Aorta (tissue), 5 donors: ENCODE results near the gene ZNF629. TPM values are rescaled to one million over a fixed set of nuclear protein-coding genes. Genes with fewer than 3 reads are reported as not detected.
"Not testable (repeated sequence)": the region's sequence is repeated elsewhere in the genome, so short reads cannot be mapped to it uniquely, and the experiment has no call there.

ENCODE experiments used
- ATAC-seq: fragments of 200-7000 bp; cut with Tn5 transposase; one replicate; pipeline ENCODE4 v1.9.1; 2022; ENCODE audit warnings: moderate library complexity; ENCODE audit not compliant: low FRiP score
- DNase-seq, 2 donors: peaks; one replicate each; pipeline ENCODE4 v3.0.0-alpha.2; 2020
- H3K27ac ChIP-seq, 2 donors: one replicate each; pipeline ENCODE4 v1.5.1; 2013; ENCODE audit warnings: low read length in 2 of 2, mild to moderate bottlenecking in 2 of 2, moderate library complexity in 2 of 2, control low read depth in 1 of 2, inconsistent platforms in 1 of 2, low read depth in 1 of 2
- H3K27me3 ChIP-seq, 2 donors: one replicate each; pipeline ENCODE4 v1.6.1; 2013; ENCODE audit warnings: control low read depth in 1 of 2, low read length in 1 of 2, mild to moderate bottlenecking in 1 of 2, moderate library complexity in 1 of 2; ENCODE audit not compliant: insufficient read depth in 2 of 2, control insufficient read depth in 1 of 2
- H3K36me3 ChIP-seq, 2 donors: one replicate each; pipeline ENCODE4 v1.6.1; 2013; ENCODE audit warnings: control low read depth in 1 of 2, low read length in 1 of 2, mild to moderate bottlenecking in 1 of 2; ENCODE audit not compliant: insufficient read depth in 2 of 2, control insufficient read depth in 1 of 2
- H3K4me1 ChIP-seq, 2 donors: one replicate each; pipeline ENCODE4 v1.6.1; 2013; ENCODE audit warnings: low read length in 2 of 2, control low read depth in 1 of 2, mild to moderate bottlenecking in 1 of 2, moderate library complexity in 1 of 2; ENCODE audit not compliant: insufficient read depth in 2 of 2, control insufficient read depth in 1 of 2
- H3K4me3 ChIP-seq, 2 donors: one replicate each; pipeline ENCODE4 v1.5.1; 2013; ENCODE audit warnings: low read length in 2 of 2, control low read depth in 1 of 2, mild to moderate bottlenecking in 1 of 2
- H3K9me3 ChIP-seq: one replicate; pipeline ENCODE4 v1.6.1; 2013; ENCODE audit warnings: mild to moderate bottlenecking, low read length; ENCODE audit not compliant: control insufficient read depth
- WGBS, 2 donors: extraction: QIAGEN DNeasy Blood & Tissue Kit; methylation state at CpG; one replicate each; pipeline ENCODE4 v1.1.7; 2013; 5-methylcytosine and 5-hydroxymethylcytosine counted together
- intact Hi-C, 2 donors: fragments of 100-400 bp; cut with DNase I; formaldehyde crosslinking; loops; one replicate each; pipeline versions ENCODE4 v1.14.2 to v1.15.0; 2022
- long read RNA-seq, 2 donors: library from polyadenylated mRNA; unstranded; transcript quantifications; one replicate each; pipeline ENCODE4 v2.0.0, GENCODE V29; 2020 to 2021
- polyA plus RNA-seq, 2 donors: library from polyadenylated mRNA; stranded (reverse); fragments of 200-250 nt; gene quantifications; one replicate each; pipeline ENCODE4 v1.2.3, GENCODE V29; 2013
- total RNA-seq, 2 donors: library from RNA; stranded (reverse); fragmentation: NEBNext Ultra II Directional; extraction: Animal tissue kit (Norgen Biotek cat#: 25700); gene quantifications; one replicate each; pipeline ENCODE4 v1.2.1, GENCODE V29; 2021
- donor health status: healthy with polysubstance abuse.
- donor health status: Bipolar disorder and iron deficiency.
- donor health status: DM: no; HTN: no; CAD: no.
- donor health status: DM: no; HTN: no; CAD: no.
- donor health status: DM: yes; HTN: yes; CAD: no.

Gene ZNF629
- 10 to 100 TPM; 11.8 to 13.4 TPM for total RNA-seq
- 1 to 10 TPM; 2.1 to 6.7 TPM for polyA plus RNA-seq
- long read RNA-seq, donor 1, partial matches to known transcripts: 0 of 23 reads
- long read RNA-seq, donor 1, other reads (novel, unspliced or antisense): 23 of 23 reads
- long read RNA-seq, donor 2, partial matches to known transcripts: 0 of 8 reads
- long read RNA-seq, donor 2, other reads (novel, unspliced or antisense): 8 of 8 reads

- peak within 1 kb of the TSS; percentile 59 to 78 for H3K27ac ChIP-seq
- H3K9me3 ChIP-seq: no peaks in the 10 kb centered on the region
- DNase-seq (peak; percentile 81 to 85), ATAC-seq (peak; percentile 90)
- WGBS, 2 donors: 1 to 2% methylated on average over 35 to 37 of the region's 37 CpGs
- H3K4me3 ChIP-seq: peak within 1 kb of the TSS; percentile 90 to 99
- H3K36me3 ChIP-seq: peaks cover 0 to 5% of the 10 kb centered on the region in 2 donors
- intact Hi-C loops: loop anchor here (1.0 kb wide), 2 partner anchors 17 to 18 kb away; no protein-coding TSS in a partner anchor
- no peaks in the 10 kb centered on the region for H3K27me3 ChIP-seq
- H3K4me1 ChIP-seq: no peaks in the 10 kb centered on the region
Measured at GRCh38 chr16:30786936-30787612, at the start of gene ZNF629. TSS of gene ZNF629 (minus strand) at chr16:30787205. CDS start at chr16:30784482, 2,723 bp downstream.

GRCh38 chr16:30834130-30834740, 47.2 kb upstream of the ZNF629 start:
- Histone ChIP-seq H3K4me3 (no peak overlapping the region), H3K9me3 (no peaks in the 10 kb centered on the region), H3K36me3 (no peaks in the 10 kb centered on the region), H3K27ac (no peak overlapping the region), H3K27me3 (no peaks in the 10 kb centered on the region), H3K4me1 (no peaks in the 10 kb centered on the region)
- intact Hi-C loops: no loop called here
- peak; percentile 36 for ATAC-seq
- WGBS, 2 donors: 95 to 96% methylated on average over 44 of the region's 44 CpGs
- DNase-seq: no peak

DNA sequence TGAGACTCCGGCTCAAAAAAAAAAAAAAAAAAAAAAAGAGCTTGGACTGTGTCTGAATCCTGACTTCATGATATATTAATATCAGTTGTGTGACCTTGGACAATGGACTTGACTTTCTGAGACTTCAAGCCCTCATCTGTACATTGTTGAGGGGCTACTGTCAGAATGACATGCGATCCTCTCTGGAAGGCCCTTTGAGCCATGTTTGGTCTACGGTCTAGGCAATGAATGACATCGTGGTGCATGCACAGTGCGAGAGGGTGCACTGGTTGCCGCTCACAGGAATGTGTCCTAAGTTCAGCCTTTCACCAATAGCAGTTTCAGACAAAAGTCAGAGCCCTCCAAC, 43.0 kb upstream of the ZNF629 start:
- no peak overlapping the region for H3K4me3 ChIP-seq
- no peaks in the 10 kb centered on the region for H3K27me3 ChIP-seq
- H3K36me3 ChIP-seq: no peaks in the 10 kb centered on the region
- no peak for DNase-seq
- H3K4me1 ChIP-seq: no peaks in the 10 kb centered on the region
- 78 to 80% methylated on average over 6 of the region's 6 CpGs for WGBS, 2 donors
- no peak overlapping the region for H3K27ac ChIP-seq
- intact Hi-C loops: no loop called here
- no peak for ATAC-seq
- no peaks in the 10 kb centered on the region for H3K9me3 ChIP-seq

DNA sequence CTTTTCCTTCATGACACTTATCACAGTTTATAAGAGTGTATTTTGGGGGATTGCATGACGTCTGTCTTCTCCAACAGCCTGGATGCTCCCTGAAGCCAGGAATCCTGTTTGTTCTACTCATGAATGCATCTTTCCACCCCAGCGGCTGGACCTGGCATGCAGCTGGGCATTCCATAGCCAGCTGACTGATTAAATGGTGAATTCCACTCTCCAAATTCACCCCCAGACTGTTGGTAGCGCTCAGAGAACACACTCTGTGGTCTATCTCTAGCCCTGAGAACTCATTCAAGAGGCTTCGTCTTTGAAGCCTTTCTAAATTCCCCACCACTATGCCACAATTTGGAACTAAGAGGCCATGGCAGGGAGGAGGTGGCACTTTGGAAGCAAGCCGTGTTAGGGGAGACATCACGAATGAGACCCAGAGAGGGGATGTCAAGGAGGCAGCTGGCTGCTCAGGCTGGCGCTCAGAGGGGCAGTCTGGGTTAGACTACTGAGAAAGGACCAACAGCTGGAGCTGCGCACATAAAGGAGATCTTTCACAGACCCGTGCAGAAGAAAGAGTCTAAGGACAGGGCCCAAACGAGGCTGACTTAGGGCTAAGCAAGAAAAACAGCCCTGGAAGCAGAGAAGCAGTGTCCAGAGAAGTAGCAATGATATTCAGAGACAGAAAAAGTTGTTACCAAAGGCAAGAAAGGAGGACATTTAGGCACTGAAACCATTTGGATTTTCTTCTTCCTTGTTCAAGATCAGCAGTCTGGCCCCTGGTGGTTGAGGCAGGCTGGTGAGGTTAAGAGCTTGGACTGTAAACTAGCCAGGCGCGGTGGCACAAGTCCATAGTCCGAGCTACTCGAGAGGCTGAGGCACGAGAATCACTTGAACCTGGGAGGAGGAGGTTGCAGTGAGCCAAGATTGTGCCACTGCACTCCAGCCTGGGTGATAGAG, 42.4 kb upstream of the ZNF629 start:
- no peak for ATAC-seq
- Histone ChIP-seq H3K36me3 (no peaks in the 10 kb centered on the region), H3K4me3 (no peak overlapping the region), H3K4me1 (no peaks in the 10 kb centered on the region), H3K27ac (no peak overlapping the region), H3K9me3 (no peaks in the 10 kb centered on the region), H3K27me3 (no peaks in the 10 kb centered on the region)
- intact Hi-C loops: no loop called here
- DNase-seq: peak in 1 of 2 donors; percentile 10
- 67 to 69% methylated on average over 15 of the region's 15 CpGs for WGBS, 2 donors

GRCh38 chr16:30821891-30822290, 34.9 kb upstream of the ZNF629 start:
- H3K4me1 ChIP-seq: no peaks in the 10 kb centered on the region
- no peaks in the 10 kb centered on the region for H3K36me3 ChIP-seq
- H3K27ac ChIP-seq: no peak overlapping the region
- intact Hi-C loops: no loop called here
- ATAC-seq (no peak), DNase-seq (no peak)
- H3K4me3 ChIP-seq: no peak overlapping the region
- no peaks in the 10 kb centered on the region for H3K27me3 ChIP-seq
- 88 to 89% methylated on average over 17 of the region's 17 CpGs for WGBS, 2 donors
- H3K9me3 ChIP-seq: no peaks in the 10 kb centered on the region

DNA sequence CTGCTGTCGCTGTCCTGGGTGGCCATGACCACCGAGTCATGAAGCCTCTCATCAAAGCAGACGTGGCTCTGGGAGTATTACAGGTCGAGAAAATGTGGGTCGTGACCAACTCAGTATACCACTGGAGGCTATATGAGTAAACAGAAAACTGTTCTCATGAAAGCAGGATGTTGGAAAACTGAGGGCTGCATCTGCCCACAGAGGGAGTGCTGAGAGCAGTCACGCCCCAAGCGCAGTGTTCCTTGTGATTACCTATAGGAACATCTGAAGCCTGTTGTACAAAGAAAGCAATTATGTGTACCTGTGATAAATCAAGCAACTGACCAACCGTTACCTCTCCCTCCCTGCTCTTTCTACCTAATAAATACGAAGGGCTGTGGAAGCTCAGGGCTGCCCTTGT, 34.4 kb upstream of the ZNF629 start:
- H3K36me3 ChIP-seq, DNase-seq, intact Hi-C loops, H3K4me1 ChIP-seq, ATAC-seq, H3K27me3 ChIP-seq, H3K4me3 ChIP-seq, H3K27ac ChIP-seq, H3K9me3 ChIP-seq: not testable (repeated sequence)
- 87% methylated on average over 9 of the region's 9 CpGs for WGBS, 2 donors

- H3K9me3 ChIP-seq: no peaks in the 10 kb centered on the region
- no peaks in the 10 kb centered on the region for H3K27me3 ChIP-seq
- intact Hi-C loops: no loop called here
- H3K4me1 ChIP-seq: no peaks in the 10 kb centered on the region
- no peak for DNase-seq
- 84% methylated on average over 24 to 34 of the region's 34 CpGs for WGBS, 2 donors
- no peaks in the 10 kb centered on the region for H3K36me3 ChIP-seq
- H3K4me3 ChIP-seq: no peak overlapping the region
- no peak overlapping the region for H3K27ac ChIP-seq
- no peak for ATAC-seq
Measured at GRCh38 chr16:30820952-30821421, 34.0 kb upstream of the ZNF629 start.

GRCh38 chr16:30816769-30817168, 29.8 kb upstream of the ZNF629 start:
- Histone ChIP-seq H3K27ac (no peak overlapping the region), H3K9me3 (no peaks in the 10 kb centered on the region), H3K4me1 (no peaks in the 10 kb centered on the region), H3K27me3 (no peaks in the 10 kb centered on the region), H3K4me3 (no peak overlapping the region), H3K36me3 (no peaks in the 10 kb centered on the region)
- ATAC-seq: no peak
- intact Hi-C loops: no loop called here
- no peak for DNase-seq
- 53 to 55% methylated on average over 2 of the region's 2 CpGs for WGBS, 2 donors
